ENCODE measurements around the gene ADAMTS14.

The ADAMTS14 gene

GRCh38 chr10:70699659-70700174, 27.4 kb downstream of the ADAMTS14 start:
- TF ChIP-seq CTCF (IDR thresholded peaks at IDR 0.05; ENCODE audit: low read depth, low read length, missing control alignments): no peak
- in situ Hi-C loops (cut with HindIII; ENCODE audit: low sequenced_read_pairs): no loop called here
- DNase-seq (ENCODE audit: low read depth): no peak
- H3K4me3 ChIP-seq (ENCODE audit: low read depth, low read length): no peak overlapping the region

GRCh38 chr10:70702190-70702763, 30.0 kb downstream of the ADAMTS14 start:
- TF ChIP-seq CTCF (IDR thresholded peaks at IDR 0.05; ENCODE audit: low read depth, low read length, missing control alignments): no peak
- H3K4me3 ChIP-seq (ENCODE audit: low read depth, low read length): no peak overlapping the region
- DNase-seq (ENCODE audit: low read depth): no peak
- in situ Hi-C loops (cut with HindIII; ENCODE audit: low sequenced_read_pairs): no loop called here

GRCh38 chr10:70704211-70704610, 31.9 kb downstream of the ADAMTS14 start:
- TF ChIP-seq CTCF (IDR thresholded peaks at IDR 0.05; ENCODE audit: low read depth, low read length, missing control alignments): no peak
- in situ Hi-C loops (cut with HindIII; ENCODE audit: low sequenced_read_pairs): no loop called here
- H3K4me3 ChIP-seq (ENCODE audit: low read depth, low read length): no peak overlapping the region
- no peak for DNase-seq (ENCODE audit: low read depth)

- in situ Hi-C loops (cut with HindIII; ENCODE audit: low sequenced_read_pairs): no loop called here
- no peak overlapping the region for H3K4me3 ChIP-seq (ENCODE audit: low read depth, low read length)
- no peak for DNase-seq (ENCODE audit: low read depth)
- TF ChIP-seq CTCF (IDR thresholded peaks at IDR 0.05; ENCODE audit: low read depth, low read length, missing control alignments): no peak
Measured at GRCh38 chr10:70705121-70705861, 33.0 kb downstream of the ADAMTS14 start.

- DNase-seq (ENCODE audit: low read depth): no peak
- no peak for TF ChIP-seq CTCF (IDR thresholded peaks at IDR 0.05; ENCODE audit: low read depth, low read length, missing control alignments)
- in situ Hi-C loops (cut with HindIII; ENCODE audit: low sequenced_read_pairs): no loop called here
- H3K4me3 ChIP-seq (ENCODE audit: low read depth, low read length): no peak overlapping the region
Measured at GRCh38 chr10:70711177-70711576, 38.9 kb downstream of the ADAMTS14 start.

- in situ Hi-C loops (cut with HindIII; ENCODE audit: low sequenced_read_pairs): no loop called here
Measured at GRCh38 chr10:70711911-70712310, 39.6 kb downstream of the ADAMTS14 start.

More at GRCh38 chr10:70711911-70712310, 39.6 kb downstream of the ADAMTS14 start:
- no peak overlapping the region for H3K4me3 ChIP-seq (ENCODE audit: low read depth, low read length)
- no peak for TF ChIP-seq CTCF (IDR thresholded peaks at IDR 0.05; ENCODE audit: low read depth, low read length, missing control alignments)
- DNase-seq (ENCODE audit: low read depth): no peak
